T1000 (cell line): ENCODE measurements around the gene PM20D1.
"Not testable (repeated sequence)": the region's sequence is repeated elsewhere in the genome, so short reads cannot be mapped to it uniquely, and the experiment has no call there.

Experiments used
- DNase-seq: peaks from one replicate; lab custom pipeline; 2025; ENCODE audit warnings: mixed read lengths; lab: John Stamatoyannopoulos, UW

The PM20D1 gene

DNA sequence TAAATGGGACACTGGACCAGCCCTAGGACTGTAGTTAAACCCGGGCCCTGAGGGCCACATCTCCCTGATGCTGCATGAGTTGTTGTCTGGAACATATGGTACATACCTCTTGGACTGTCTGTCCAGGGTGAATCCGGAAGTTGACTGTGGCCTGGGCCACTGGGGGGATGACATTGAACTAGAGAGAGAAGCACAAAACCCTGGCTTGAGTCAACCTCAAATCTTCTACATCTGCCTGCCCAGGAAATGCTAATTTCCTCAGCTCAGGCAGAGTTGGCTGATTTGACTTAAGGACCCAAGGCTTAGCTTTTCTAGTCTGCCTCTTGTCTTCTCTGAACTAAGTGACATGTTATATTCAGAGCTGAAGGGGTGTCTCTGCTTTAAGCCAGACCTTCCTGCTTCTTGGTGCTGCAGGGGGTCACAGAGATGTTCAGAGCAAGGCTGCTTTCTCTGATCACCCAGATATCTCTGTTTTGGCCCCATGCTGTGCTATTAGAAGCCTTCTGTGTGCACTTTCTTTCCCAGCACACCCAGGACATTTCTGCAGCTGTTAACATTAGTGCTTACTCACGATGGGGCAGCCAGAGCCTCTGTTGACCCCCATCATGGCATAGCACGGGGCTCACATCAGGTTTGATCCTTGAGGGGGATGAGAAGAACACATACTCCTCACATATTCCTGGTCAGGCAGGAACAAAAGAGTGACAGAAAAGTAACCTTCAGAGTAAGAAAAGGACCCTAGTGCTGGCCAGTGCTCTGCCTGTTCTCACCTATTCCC, 9.6 kb downstream of the PM20D1 start:
- no peak for DNase-seq

DNA sequence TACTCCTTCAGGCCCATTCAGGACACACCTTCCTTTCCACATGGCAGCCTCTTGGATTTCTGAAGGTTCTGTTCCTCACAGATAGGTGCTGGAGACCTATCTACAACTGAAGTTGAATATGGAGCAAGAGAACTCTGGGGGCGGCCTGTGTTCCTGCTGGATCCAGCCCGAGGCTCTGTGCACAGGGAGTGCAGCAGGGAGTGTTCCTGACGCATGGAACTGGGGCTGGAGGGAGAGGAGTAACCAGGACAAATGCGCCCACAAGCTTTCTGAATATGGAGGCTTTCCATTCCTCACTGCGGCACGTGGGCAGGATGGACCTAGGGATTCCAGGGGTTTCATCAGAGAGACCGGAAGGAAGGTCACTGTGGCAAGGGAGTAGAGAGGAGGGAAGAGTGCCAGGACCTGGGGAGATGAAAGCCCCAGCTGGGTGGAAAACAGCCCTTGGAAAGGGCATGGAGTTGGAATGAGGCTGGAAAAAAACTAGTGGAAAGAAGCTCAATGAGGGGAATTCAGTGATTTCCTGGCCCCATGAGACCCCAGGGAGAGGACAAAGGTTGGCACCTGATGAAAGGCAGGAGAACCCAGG, 12.5 kb downstream of the PM20D1 start:
- no peak for DNase-seq

- DNase-seq: no peak
Measured at GRCh38 chr1:205834751-205835150, 15.2 kb downstream of the PM20D1 start.

- DNase-seq: no peak
Measured at GRCh38 chr1:205832326-205832751, 17.6 kb downstream of the PM20D1 start.

- DNase-seq: no peak
Measured at GRCh38 chr1:205827623-205828022, 22.3 kb downstream of the PM20D1 start.

DNA sequence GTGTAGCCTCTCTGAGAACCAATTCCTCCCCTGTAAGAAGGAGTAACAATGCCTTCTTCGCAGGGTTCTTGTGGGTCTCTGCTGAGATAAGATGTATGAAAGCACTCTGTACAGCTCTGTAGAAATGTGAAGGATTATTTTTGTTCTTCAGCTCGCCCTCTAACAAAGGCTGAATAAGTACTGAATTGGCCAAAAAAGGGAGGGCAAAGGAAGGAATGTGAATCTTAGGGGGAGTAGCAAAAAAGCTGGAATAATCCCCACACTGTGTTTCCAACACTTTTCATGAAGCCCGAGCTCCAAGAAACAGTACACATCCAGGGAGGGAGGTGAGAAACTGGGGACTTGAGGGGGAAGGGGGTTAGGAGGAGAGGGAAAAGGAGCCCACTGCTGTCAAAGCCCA, 22.9 kb downstream of the PM20D1 start:
- DNase-seq: no peak

DNA sequence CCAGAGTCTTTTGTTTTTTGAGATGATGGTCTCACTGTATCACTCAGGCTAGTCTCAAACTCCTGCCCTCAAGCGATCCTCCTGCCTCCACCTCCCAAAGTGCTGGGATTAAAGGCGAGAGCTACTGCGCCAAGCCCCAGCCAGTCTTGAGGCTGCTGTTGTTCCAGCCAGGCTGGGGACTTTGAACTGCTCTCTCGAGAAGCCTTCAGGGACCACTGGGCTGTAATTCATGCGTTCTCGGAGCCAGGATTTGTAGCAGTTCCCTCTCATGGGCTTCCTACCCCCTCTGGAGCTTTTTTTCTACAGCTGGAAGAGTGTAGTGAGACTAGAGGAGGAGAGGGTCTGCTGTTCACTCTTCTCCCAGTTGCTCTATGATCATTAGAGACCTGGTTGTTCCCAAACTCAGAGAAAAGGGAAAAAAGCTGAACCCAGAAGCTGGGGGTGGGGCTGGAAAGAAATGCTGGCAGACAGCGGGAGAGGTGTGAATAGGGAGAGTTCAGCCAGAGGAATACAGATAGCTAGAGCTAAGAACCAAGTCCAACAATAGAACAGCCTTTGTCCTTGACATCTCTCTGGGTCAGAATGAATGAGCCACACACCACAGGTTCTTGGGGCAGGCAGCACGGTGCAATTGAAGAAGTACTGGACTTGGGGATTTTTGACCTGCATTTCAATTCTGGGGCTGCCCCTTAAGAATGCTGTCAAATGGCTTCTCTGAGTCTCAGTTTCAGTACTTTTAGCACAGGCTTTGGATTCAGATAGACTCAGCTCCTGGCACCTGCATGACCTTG, 23.7 kb downstream of the PM20D1 start:
- DNase-seq: no peak

GRCh38 chr1:205824180-205824579, 25.8 kb downstream of the PM20D1 start:
- no peak for DNase-seq

GRCh38 chr1:205823260-205823659, 26.7 kb downstream of the PM20D1 start:
- not testable (repeated sequence) for DNase-seq

GRCh38 chr1:205822397-205822796, 27.5 kb downstream of the PM20D1 start:
- DNase-seq: no peak

GRCh38 chr1:205817988-205818387, 31.9 kb downstream of the PM20D1 start:
- no peak for DNase-seq

DNA sequence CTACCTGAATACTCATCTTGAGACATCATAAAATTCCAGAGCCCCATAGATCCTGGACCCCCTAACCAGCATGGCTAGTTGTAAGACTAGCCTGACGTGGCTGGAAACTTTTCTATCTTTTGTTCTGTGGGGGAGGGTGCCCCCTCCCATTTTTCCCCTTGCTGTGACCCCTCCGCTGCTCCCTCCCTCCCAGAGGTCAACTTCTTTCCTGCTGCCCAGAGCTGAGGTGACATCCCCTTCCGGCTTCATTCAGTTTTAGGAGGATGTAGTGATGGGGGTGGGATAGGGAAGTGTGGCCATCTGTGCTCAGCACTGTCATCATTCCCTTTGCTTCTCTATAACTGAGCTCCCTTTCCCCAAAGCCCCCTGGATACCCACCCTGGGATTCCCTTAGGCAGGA, 32.6 kb downstream of the PM20D1 start:
- no peak for DNase-seq

DNA sequence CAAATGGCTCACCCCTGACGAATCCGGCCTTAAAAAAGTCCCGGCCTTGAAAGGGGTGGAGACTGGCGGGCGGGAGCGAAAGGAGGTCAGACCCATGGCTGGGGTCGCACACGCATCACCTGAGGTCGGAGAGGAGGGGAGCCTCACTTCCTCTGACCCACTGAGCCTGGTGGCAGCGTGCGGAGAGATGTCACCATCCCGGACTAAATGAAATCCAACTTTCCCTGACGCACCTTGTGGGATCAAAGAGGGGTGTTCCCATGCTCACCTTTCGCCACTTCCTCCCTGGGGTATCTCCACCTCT, 36.2 kb downstream of the PM20D1 start:
- no peak for DNase-seq

DNA sequence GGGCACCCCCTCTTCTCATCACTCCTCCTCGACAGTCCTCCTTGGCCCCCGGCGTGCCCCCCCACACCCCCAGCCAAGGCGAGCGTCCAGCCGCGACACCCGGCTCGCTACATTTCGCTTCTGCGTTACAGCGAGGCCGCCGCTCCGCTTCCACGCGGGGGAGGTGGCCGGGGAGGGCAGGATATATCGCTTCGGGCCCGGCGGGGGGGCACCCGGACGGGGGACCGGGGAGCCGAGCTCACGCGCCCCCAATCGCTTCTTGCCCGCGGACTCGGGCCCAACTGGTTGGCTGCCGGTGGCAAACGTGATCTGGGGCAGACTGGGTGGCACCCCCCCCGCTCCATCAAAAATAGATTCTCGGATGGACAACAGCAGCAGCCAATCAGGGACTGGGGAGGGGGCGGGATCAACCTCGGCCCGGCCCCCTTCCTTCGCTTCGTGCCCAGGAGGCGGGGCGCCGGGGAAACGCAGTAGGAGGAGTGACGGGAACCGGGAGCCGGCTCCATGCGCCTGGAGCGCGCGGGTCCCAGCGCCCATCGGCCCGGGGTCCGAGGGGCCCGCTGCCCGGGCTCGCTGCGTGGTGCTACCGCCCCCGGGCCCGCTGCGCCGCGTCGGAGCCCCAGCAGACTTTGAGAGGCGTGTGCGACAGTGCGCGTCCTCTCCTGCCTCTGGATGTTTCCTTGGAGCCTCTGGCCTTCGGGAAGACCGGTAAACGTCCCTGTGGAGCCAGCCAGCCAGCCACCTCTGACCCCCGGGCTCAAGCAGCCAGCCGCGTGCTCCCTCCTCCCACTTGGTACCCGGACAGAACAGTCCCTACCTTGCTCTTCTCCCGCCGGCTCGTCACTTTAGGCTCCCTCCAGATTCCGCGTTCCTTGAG, 36.8 kb downstream of the PM20D1 start, which contains the start of gene SLC41A1:
Gene SLC41A1, minus strand, starts transcription at position 321 of the 877 bp plus-strand sequence. CDS start 2,757 bp downstream, outside the sequence.
- DNase-seq: peak; percentile 89

- DNase-seq: no peak
Measured at GRCh38 chr1:205812271-205812877, 37.6 kb downstream of the PM20D1 start.

GRCh38 chr1:205811660-205812059, 38.3 kb downstream of the PM20D1 start:
- DNase-seq: no peak

DNA sequence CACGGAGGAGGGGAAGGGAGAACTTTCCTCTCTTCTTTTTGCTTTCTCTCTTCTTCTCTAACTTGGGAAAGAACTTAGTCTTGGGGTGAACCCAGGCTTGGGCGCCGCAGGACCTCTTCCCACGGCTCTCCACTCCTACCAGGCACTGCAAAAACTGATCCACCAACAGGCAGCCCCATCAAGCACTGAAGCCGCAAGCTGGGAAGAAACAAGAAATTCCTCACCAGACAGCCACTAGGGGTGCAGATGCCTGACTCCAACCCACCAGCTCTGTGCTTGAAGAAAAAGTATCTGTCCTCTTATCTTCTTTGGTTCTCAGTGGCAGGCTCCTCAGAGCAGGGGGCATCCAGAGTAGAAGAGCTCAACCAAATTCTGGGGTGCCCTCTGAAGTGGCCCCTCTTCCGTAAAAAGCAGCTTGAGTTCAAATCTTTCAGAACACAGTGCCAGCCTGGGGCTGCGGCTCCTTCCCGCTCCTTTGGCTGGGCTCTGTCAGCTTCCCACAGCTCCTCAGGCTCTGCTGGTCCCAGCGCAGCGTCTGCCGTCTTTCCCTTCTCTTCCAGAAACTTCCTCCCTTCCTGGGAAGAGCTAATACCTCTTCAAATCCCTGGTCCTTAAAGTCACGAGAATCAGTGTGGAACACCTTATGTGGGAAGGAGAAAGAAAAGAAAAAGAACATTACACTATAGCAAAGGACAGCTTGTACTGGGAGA, 39.3 kb downstream of the PM20D1 start:
- no peak for DNase-seq

GRCh38 chr1:205809942-205810345, 40.0 kb downstream of the PM20D1 start:
- DNase-seq: no peak

DNA sequence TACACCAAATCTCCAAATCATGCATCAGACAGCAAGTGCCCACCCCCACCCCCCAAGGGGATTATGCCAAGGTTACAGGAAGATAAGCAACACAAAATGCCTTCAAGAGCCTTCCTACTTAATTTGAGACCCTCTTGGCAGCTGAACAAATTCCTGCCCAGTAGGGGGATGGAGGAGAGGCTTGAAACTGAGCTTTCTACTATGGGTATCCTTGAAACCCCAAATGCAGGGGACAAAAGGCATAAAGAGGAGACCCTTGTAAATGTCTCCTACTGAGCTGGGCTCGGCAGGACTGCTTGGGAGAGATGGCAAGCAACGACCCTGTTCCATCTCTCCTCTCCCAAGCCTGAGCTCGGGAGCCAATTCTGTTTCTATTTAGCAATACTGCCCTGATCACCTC, 40.5 kb downstream of the PM20D1 start:
- no peak for DNase-seq

DNA sequence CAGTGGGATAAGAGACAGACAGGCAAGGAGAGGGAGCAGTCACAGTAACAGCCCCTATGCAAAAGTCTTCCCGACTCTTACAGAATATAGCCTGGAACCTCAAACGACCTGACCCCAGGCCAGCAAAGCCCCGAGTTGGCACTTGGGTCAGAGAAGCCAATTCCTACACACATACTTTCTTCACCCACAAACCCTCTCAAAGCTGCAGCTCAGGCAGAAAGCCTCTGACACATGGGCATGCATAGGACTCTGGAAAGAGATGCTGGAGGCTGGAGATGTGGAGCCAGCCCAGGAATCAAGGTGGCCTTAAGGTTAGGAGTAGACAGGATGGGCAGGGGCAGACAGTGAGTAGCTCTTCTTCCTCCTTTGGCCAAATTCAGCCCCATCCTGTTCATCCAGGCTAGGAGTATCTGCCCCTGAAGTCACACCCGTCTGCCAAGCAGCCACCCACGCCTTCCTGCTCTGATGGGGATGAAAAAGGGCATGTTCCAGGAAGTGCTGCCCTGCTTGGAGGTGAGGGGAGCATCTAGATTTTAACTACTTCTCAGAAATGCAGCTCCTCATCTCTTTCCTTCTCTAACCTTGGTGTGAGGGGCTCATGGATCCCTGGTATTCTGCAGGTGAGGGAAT, 44.7 kb downstream of the PM20D1 start:
- no peak for DNase-seq
